22Rv1 (cell line): ENCODE results near the gene SMARCD1.

Experiments
- CTCF ChIP-seq: fragments of 450-650 bp; IDR thresholded peaks from 2 replicates; pipeline ENCODE4 v1.5.1; 2017; ENCODE audit warnings: mild to moderate bottlenecking
- ZFX ChIP-seq: fragments of 450-650 bp; IDR thresholded peaks from 2 replicates; pipeline ENCODE4 v1.6.1; 2017; ENCODE audit warnings: antibody characterized with exemption, borderline replicate concordance

GRCh38 chr12:50127546-50127945 is 42.4 kb downstream of the SMARCD1 start:
- TF ChIP-seq CTCF: no peak
- no peak for TF ChIP-seq ZFX
